Measurements from ENCODE around the gene CREB3L2.
"Not testable (repeated sequence)": the region's sequence is repeated elsewhere in the genome, so short reads cannot be mapped to it uniquely, and the experiment has no call there.

Gene CREB3L2

GRCh38 chr7:138024343-138024691 lies 22.4 kb upstream of the CREB3L2 start:
- H3K27me3 Mint-ChIP-seq, result peaks cover 1% of the 10 kb centered on the region
- H3K9me3 Mint-ChIP-seq, result peaks cover 9% of the 10 kb centered on the region
- no peak overlapping the region for H3K4me3 Mint-ChIP-seq
- no peaks in the 10 kb centered on the region for H3K36me3 Mint-ChIP-seq
- no peak overlapping the region for H3K27ac Mint-ChIP-seq
- H3K4me1 Mint-ChIP-seq, result peaks cover 8% of the 10 kb centered on the region

GRCh38 chr7:138023618-138024342 lies 21.9 kb upstream of the CREB3L2 start:
- Mint-ChIP-seq H3K36me3 (no peaks in the 10 kb centered on the region), H3K4me1 (peaks cover 8% of the 10 kb centered on the region), H3K27ac (no peak overlapping the region), H3K4me3 (no peak overlapping the region), H3K27me3 (peaks cover 1% of the 10 kb centered on the region), H3K9me3 (peaks cover 9% of the 10 kb centered on the region)

- Mint-ChIP-seq H3K36me3 (no peaks in the 10 kb centered on the region), H3K4me1 (peaks cover 8% of the 10 kb centered on the region), H3K27me3 (no peaks in the 10 kb centered on the region), H3K9me3 (peaks cover 9% of the 10 kb centered on the region), H3K4me3 (no peak overlapping the region), H3K27ac (no peak overlapping the region)
Observed at GRCh38 chr7:138021889-138022288, 20.0 kb upstream of the CREB3L2 start.

GRCh38 chr7:138017992-138018391 lies 16.1 kb upstream of the CREB3L2 start:
- H3K27me3 Mint-ChIP-seq, result no peaks in the 10 kb centered on the region
- H3K4me3 Mint-ChIP-seq, result no peak overlapping the region
- H3K27ac Mint-ChIP-seq, result no peak overlapping the region
- H3K4me1 Mint-ChIP-seq, result no peaks in the 10 kb centered on the region
- H3K36me3 Mint-ChIP-seq, result no peaks in the 10 kb centered on the region
- H3K9me3 Mint-ChIP-seq, result no peaks in the 10 kb centered on the region

- H3K4me3 Mint-ChIP-seq, result no peak overlapping the region
- H3K36me3 Mint-ChIP-seq, result no peaks in the 10 kb centered on the region
- H3K4me1 Mint-ChIP-seq, result no peaks in the 10 kb centered on the region
- no peaks in the 10 kb centered on the region for H3K27me3 Mint-ChIP-seq
- H3K9me3 Mint-ChIP-seq, result no peaks in the 10 kb centered on the region
- no peak overlapping the region for H3K27ac Mint-ChIP-seq
Observed at GRCh38 chr7:138015096-138015495, 13.2 kb upstream of the CREB3L2 start.

GRCh38 chr7:138014686-138015085 lies 12.8 kb upstream of the CREB3L2 start:
- no peak overlapping the region for H3K27ac Mint-ChIP-seq
- H3K4me1 Mint-ChIP-seq, result no peaks in the 10 kb centered on the region

GRCh38 chr7:138014201-138014600 lies 12.3 kb upstream of the CREB3L2 start:
- not testable (repeated sequence) for H3K9me3 Mint-ChIP-seq, H3K27me3 Mint-ChIP-seq, H3K4me3 Mint-ChIP-seq, H3K4me1 Mint-ChIP-seq, H3K27ac Mint-ChIP-seq, H3K36me3 Mint-ChIP-seq

More at GRCh38 chr7:138014686-138015085, 12.8 kb upstream of the CREB3L2 start:
- no peak overlapping the region for H3K4me3 Mint-ChIP-seq
- H3K27me3 Mint-ChIP-seq, result no peaks in the 10 kb centered on the region
- no peaks in the 10 kb centered on the region for H3K9me3 Mint-ChIP-seq
- H3K36me3 Mint-ChIP-seq, result no peaks in the 10 kb centered on the region

GRCh38 chr7:138009350-138009653 lies 7.4 kb upstream of the CREB3L2 start:
- H3K27ac Mint-ChIP-seq, result no peak overlapping the region

GRCh38 chr7:138008588-138009349 lies 6.9 kb upstream of the CREB3L2 start:
- Mint-ChIP-seq H3K36me3 (no peaks in the 10 kb centered on the region), H3K4me1 (peaks cover 15% of the 10 kb centered on the region), H3K27me3 (no peaks in the 10 kb centered on the region), H3K4me3 (no peak overlapping the region), H3K9me3 (no peaks in the 10 kb centered on the region), H3K27ac (no peak overlapping the region)

More at GRCh38 chr7:138009350-138009653, 7.4 kb upstream of the CREB3L2 start:
- no peaks in the 10 kb centered on the region for H3K27me3 Mint-ChIP-seq
- no peaks in the 10 kb centered on the region for H3K9me3 Mint-ChIP-seq
- peaks cover 14% of the 10 kb centered on the region for H3K4me1 Mint-ChIP-seq
- H3K36me3 Mint-ChIP-seq, result no peaks in the 10 kb centered on the region
- no peak overlapping the region for H3K4me3 Mint-ChIP-seq

GRCh38 chr7:138008019-138008587 lies 6.2 kb upstream of the CREB3L2 start:
- Mint-ChIP-seq H3K36me3 (no peaks in the 10 kb centered on the region), H3K27me3 (no peaks in the 10 kb centered on the region), H3K4me1 (peaks cover 18% of the 10 kb centered on the region), H3K4me3 (no peak overlapping the region), H3K27ac (no peak overlapping the region), H3K9me3 (no peaks in the 10 kb centered on the region)

- Mint-ChIP-seq H3K9me3 (no peaks in the 10 kb centered on the region), H3K4me3 (no peak overlapping the region), H3K36me3 (no peaks in the 10 kb centered on the region), H3K27me3 (no peaks in the 10 kb centered on the region), H3K4me1 (peaks cover 28% of the 10 kb centered on the region), H3K27ac (no peak overlapping the region)
Observed at GRCh38 chr7:138006106-138006505, 4.2 kb upstream of the CREB3L2 start.

GRCh38 chr7:138004936-138005335 lies 3.0 kb upstream of the CREB3L2 start:
- H3K36me3 Mint-ChIP-seq, result no peaks in the 10 kb centered on the region
- no peaks in the 10 kb centered on the region for H3K9me3 Mint-ChIP-seq
- H3K4me1 Mint-ChIP-seq, result peaks cover 37% of the 10 kb centered on the region
- H3K27me3 Mint-ChIP-seq, result no peaks in the 10 kb centered on the region
- H3K4me3 Mint-ChIP-seq, result no peak overlapping the region
- H3K27ac Mint-ChIP-seq, result no peak overlapping the region

GRCh38 chr7:138004046-138004445 lies 2.2 kb upstream of the CREB3L2 start:
- no peaks in the 10 kb centered on the region for H3K36me3 Mint-ChIP-seq
- no peak overlapping the region for H3K4me3 Mint-ChIP-seq
- no peaks in the 10 kb centered on the region for H3K27me3 Mint-ChIP-seq
- H3K4me1 Mint-ChIP-seq, result peaks cover 46% of the 10 kb centered on the region
- H3K27ac Mint-ChIP-seq, result no peak overlapping the region
- H3K9me3 Mint-ChIP-seq, result no peaks in the 10 kb centered on the region

- Mint-ChIP-seq H3K27ac (peak overlapping the region; percentile 49), H3K36me3 (no peaks in the 10 kb centered on the region), H3K4me1 (peaks cover 46% of the 10 kb centered on the region), H3K9me3 (no peaks in the 10 kb centered on the region), H3K4me3 (peak overlapping the region; percentile 95), H3K27me3 (no peaks in the 10 kb centered on the region)
Observed at GRCh38 chr7:138002828-138003189, 923 bp upstream of the CREB3L2 start.

- peaks cover 46% of the 10 kb centered on the region for H3K4me1 Mint-ChIP-seq
- no peaks in the 10 kb centered on the region for H3K27me3 Mint-ChIP-seq
- no peaks in the 10 kb centered on the region for H3K36me3 Mint-ChIP-seq
- no peaks in the 10 kb centered on the region for H3K9me3 Mint-ChIP-seq
- H3K4me3 Mint-ChIP-seq, result peak overlapping the region; percentile 95
- H3K27ac Mint-ChIP-seq, result peak overlapping the region; percentile 83
Observed at GRCh38 chr7:138002096-138002827, 376 bp upstream of the CREB3L2 start.

All from activated naive CD4-positive, alpha-beta T cell treated with anti-CD3 and anti-CD28 coated beads, Interleukin-2, amount 50 U/mL, for 24 hours (primary cell).